ENCODE results near the gene ATP10A.

ATP10A gene

GRCh38 chr15:25695875-25696760 lies 167.0 kb downstream of the ATP10A start:
- DNase-seq: no peak

DNA sequence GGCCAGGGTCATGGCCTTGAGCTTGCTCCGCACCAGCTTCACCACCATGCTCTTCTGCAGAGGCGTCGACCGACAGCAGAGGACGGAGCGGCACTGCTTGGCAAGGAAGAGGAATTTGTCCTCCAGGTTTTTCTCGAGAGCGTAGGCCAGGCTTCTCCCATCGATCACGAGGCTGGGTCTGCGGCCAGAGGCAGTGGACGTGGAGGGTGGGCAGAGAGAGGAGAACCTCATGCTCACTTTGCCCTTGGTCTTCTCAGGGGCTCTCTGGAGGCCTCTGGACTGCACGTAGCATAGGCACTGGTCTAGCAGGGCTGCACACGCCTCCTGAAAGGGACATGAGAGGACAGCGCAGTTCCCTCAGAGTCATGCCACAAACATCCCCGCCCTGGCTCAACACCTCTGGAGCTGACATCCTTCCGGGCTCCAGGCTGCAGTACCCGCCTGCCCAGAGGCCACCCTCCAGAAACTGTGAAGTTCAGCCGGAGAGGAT lies 168.3 kb downstream of the ATP10A start:
- DNase-seq: no peak

DNA sequence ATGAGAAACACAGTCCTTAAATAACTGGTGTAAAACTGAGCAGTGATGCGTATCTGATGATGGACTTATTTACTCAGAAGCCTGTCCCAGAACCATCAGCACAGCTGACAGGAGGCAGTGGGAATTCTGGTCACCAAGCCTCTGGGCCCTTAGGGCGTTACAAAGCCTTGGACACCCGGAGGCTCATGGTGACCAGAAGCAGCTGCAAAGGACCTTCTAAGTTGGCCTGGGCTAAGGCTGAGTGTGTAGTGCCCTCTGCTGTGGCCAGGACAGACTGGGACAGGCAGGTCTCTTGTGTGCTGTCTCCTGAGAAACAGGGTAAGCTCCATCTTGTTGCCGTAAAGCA lies 168.9 kb downstream of the ATP10A start:
- DNase-seq: no peak

- no peak for DNase-seq
Measured at GRCh38 chr15:25693321-25694238, 169.5 kb downstream of the ATP10A start.

- no peak for DNase-seq
Measured at GRCh38 chr15:25691544-25692430, 171.3 kb downstream of the ATP10A start.

DNA sequence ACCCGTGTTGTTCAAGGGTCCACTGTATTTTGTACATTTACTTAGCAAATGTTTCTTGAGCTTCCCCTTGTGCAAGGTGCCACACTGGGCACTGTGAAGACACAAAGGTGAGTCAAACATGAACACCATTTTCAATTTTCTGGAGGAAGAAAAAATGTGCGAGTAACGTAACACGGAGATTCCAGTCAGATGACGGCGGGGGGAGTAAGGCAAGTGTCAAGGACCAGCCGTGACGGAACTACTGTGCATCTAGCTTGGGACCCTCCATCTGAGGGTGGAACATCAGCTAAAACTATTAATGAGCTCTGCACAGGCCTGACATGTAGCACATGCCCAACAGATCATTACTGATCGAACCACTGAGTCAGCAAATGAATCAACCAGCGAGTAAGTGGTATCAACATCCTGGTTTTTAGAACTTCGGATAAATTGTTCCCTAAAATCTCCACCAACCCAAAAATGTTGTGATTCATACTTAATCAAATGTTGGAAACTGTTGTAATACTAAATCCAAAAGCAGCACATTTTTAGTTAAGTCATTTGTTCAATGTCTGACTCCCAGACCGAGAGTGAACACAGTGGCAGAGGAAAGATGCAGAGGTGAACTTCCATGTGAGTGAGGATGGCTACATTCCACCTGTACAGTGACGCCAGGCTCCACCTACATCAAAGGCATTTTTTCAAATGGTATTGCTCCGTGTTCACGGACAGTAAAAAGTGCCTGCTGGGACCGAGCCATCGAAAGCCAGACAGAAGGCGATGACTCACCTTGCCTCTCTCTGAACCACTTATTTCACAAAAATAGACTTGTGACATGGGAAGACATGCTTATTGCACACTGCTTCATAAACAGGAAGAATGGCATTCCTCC lies 172.2 kb downstream of the ATP10A start:
- DNase-seq: no peak

DNA sequence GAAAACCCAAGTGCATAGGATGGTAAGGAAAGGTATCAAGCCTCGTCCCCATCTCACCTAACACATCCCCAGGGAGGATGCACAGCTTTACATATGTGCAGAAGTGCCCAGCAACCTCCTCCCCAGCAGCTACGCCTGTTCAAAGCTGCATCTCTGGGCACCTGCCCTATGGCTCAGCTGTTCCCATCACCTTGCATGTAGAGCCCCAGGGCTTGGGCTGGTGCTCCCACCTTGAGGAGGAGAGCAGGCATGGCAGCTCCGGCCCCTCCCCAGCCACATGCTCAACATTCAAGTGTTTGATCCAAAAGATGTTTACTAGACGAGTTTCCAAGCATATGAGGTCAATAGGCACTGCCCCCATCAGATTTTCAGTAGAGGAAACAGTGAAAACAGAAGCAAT lies 173.5 kb downstream of the ATP10A start:
- no peak for DNase-seq

- DNase-seq: no peak
Measured at GRCh38 chr15:25688166-25688565, 175.0 kb downstream of the ATP10A start.

GRCh38 chr15:25687689-25688088 lies 175.4 kb downstream of the ATP10A start:
- no peak for DNase-seq

DNA sequence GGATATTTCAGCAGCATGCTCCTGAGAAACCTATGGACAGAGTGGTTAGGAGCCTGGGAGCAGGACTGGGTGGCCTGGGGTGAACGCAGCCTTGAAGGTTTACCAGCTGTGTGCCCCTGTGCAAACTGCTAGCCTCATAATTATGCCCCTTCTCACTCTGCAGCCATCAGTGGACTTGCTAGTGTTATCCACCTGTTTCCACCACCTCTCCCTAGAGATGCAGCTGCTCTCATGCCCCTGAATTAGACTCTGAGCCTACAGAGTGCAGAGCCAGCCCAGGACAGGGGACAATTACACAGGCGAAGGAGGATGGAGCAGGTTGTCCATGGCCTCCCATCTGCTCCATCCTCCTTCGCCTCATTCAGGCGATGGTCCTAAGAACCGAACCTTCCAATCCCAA lies 175.9 kb downstream of the ATP10A start:
- DNase-seq: no peak

- DNase-seq: no peak
Measured at GRCh38 chr15:25686780-25687179, 176.3 kb downstream of the ATP10A start.

DNA sequence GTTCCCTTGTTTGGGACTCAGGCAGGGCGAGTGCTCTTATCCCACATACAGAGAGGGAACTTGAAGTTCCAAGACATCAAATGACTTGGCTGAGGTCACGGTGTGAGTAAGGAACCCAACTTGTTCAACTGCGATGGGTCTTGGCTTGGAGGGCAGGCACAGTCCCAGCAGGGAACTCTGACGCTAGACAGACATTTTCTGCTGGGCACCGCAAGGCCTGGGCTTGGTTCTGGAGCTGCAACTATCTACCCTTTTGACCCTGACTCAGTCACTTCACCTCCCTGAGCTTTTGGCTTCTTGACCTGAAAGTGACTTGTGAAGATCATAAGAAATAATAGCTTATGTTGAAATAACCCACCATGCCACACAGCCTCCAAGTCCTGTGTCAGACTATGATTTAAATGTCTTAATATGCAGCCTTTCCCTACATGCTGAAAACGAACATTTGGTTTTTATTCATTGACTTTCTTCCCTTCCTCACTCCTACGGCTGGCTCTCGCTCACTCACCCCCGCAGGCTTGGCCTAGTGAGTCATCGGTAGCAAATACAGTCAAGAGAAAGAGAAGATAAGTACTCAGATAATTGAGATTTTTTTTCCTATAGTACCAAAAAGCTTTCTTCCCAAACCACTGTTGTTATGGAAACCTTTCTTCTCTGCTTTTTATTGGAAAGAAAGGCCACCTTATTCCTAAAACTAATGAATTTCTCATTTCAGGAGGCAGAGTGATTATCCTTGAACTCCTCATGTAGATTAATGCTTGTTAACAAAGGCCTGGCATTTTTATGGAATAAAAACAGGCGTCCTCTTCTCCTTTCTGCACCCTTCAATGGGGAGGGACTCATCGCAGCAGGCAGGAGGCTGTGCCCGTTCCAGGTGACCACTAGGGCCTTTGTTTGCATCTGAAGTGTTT lies 178.4 kb downstream of the ATP10A start:
- no peak for DNase-seq

GRCh38 chr15:25683911-25684310 lies 179.2 kb downstream of the ATP10A start:
- no peak for DNase-seq

DNA sequence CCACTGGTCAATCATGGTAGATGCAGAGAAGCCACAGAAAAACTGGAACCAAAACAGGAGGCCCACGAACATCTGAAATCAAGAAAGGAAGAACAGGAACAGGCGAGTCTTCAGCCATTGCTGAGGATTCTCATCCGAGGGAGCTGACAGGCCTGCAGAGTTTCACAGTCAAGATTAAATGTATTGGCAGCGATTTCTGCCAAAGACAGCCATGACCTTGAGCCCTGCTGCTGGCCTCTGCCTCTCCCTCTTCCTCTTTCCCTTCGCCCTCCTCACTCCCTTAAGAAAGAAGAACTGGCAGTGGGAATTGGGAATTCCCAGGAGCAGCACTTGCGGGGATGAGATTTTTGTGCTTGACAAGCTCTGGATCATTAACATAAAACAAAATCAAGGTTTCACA lies 179.7 kb downstream of the ATP10A start:
- DNase-seq: no peak

DNA sequence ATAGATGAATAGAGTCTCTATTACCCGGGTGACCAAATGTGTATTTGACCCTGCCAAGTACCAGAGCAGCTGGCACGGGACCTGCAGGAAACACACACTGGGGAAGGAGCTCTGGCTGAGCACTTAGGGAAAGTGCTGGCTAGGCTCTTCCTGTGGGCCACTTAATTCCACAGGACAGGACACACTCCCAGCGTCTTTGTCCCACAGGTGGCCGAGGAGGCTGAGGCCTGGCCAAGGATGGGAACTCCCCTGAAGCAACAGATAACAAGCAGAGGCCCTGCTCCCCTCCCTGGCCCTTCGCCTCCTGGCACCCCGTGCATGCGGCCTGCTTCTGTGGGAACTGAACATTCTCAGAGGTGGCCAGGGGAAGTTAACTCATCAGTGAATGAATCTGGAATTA lies 180.8 kb downstream of the ATP10A start:
- DNase-seq: no peak

- no peak for DNase-seq
Measured at GRCh38 chr15:25680686-25681025, 182.5 kb downstream of the ATP10A start.

DNA sequence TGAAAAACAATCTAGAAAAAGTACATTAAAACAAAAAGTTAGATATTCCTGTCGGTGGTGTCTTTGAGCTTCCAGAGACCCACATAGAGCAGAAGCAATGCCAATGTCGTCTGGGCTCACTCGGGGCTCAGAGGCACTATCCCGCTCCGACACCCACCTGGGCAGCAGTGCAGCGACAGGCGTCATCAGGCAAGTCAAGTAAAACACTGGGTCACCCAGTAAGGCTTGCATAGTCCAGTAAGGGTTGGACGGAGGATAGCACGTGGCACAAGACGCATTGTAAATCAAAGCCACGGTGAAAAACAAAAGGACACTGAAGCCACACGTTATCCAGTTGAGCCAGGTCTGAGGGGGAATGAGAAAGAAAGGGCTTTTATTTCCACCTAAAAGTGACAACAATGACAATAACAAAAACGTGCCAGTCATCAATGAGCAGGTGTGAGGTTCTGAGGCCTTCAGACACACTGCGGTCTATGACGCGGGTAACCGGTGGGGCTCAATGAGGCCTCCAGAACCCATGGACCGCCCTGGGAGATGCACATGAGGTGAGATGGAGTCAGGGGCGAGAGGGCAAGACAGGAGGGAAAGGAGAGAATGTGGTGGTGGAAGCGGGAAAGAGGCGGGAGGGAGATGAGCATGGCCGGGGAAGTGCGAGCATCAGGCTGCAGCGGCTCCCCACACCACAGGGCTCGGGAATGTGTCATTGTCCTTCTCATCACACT lies 183.0 kb downstream of the ATP10A start:
- no peak for DNase-seq

GRCh38 chr15:25679492-25679891 lies 183.6 kb downstream of the ATP10A start:
- DNase-seq: no peak

DNA sequence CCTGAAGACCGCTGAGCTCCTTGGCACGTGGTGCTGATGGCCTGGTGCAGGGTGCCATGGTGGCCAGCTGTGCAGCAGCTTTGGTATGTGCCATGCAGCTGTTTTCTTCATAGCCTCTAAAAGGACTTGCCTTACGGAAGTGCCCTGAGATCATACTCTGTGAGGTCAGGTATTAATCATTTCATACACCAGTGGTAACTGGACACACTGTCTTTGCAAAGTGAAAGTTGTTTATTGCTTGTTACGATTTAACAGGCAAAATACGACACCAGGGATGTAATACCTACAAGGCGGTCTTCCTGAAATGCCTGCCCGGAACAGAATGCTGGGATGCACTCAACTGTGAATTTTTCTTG lies 184.6 kb downstream of the ATP10A start:
- no peak for DNase-seq
